OCI-LY1 (cell line): ENCODE data around the gene PTPN5.

ENCODE experiments used
- CTCF ChIP-seq: fragments of 200-600 bp; sonication (generic), shearing (Covaris generic); IDR thresholded peaks from 2 replicates; pipeline ENCODE4 v1.5.1; 2017; ENCODE audit warnings: mild to moderate bottlenecking, antibody characterized with exemption, low read length, moderate library complexity, mixed read lengths
- EZH2 ChIP-seq: fragments of 200-600 bp; sonication (generic), shearing (Covaris generic); IDR thresholded peaks from 2 replicates; pipeline ENCODE4 v1.8.0; 2017; ENCODE audit warnings: borderline replicate concordance, mixed run types, mild to moderate bottlenecking, antibody characterized with exemption, low read length, moderate library complexity, mixed read lengths

GRCh38 chr11:18700872-18701271 is 90.7 kb downstream of the PTPN5 start:
- TF ChIP-seq CTCF (no peak), EZH2 (no peak)
